ENCODE measurements around the gene SELP. TPM values are rescaled to one million over a fixed set of nuclear protein-coding genes. Genes with fewer than 3 reads are reported as not detected.

Gene SELP
- polyA plus RNA-seq, 1 donor (not counting 4 experiments of a cell fraction or from before 2014, with no cell fraction given): 0.09 TPM

- Histone ChIP-seq H3K9me1 (ENCODE audit: control insufficient read depth, extremely low read depth, insufficient read depth, low read length) (no peaks in the 10 kb centered on the region), H3K27me3 (ENCODE audit: control insufficient read depth, extremely low read depth, insufficient read depth, low read length) (peaks cover 4% of the 10 kb centered on the region), H3K36me3 (ENCODE audit: control insufficient read depth in 2 of 2, extremely low read depth in 1 of 2, insufficient read depth in 2 of 2, low read length in 2 of 2) (no peaks in the 10 kb centered on the region), H3K79me2 (ENCODE audit: control insufficient read depth, insufficient read depth, low read length) (no peaks in the 10 kb centered on the region), H3K27ac (ENCODE audit: control insufficient read depth, insufficient read depth, low read length) (no peak overlapping the region), H3K4me3 (ENCODE audit: control insufficient read depth in 2 of 3, extremely low read depth in 1 of 3, insufficient read depth in 2 of 3, low read depth in 1 of 3, low read length in 3 of 3) (no peak overlapping the region), H4K20me1 (ENCODE audit: control insufficient read depth, extremely low read depth, insufficient read depth, low read length) (no peaks in the 10 kb centered on the region), H3K4me2 (ENCODE audit: control insufficient read depth, extremely low read depth, insufficient read depth, low read depth, low read length) (no peak overlapping the region), H3K9ac (ENCODE audit: control insufficient read depth, extremely low read depth, insufficient read depth, low read length) (no peak overlapping the region), H3K9me3 (ENCODE audit: control insufficient read depth, low read depth, low read length) (no peaks in the 10 kb centered on the region), H3K4me1 (ENCODE audit: control insufficient read depth, extremely low read depth, insufficient read depth, low read length) (no peaks in the 10 kb centered on the region), H2AFZ (ENCODE audit: control insufficient read depth, low read length) (no peak overlapping the region)
- FAIRE-seq (no peak), DNase-seq (ENCODE audit: low read depth, low spot score) (no peak)
- dilution Hi-C loops (cut with MboI; ENCODE audit: extremely low pct_ligation_motif_present, low sequenced_read_pairs): no loop called here
- TF ChIP-seq, protein P1, sequence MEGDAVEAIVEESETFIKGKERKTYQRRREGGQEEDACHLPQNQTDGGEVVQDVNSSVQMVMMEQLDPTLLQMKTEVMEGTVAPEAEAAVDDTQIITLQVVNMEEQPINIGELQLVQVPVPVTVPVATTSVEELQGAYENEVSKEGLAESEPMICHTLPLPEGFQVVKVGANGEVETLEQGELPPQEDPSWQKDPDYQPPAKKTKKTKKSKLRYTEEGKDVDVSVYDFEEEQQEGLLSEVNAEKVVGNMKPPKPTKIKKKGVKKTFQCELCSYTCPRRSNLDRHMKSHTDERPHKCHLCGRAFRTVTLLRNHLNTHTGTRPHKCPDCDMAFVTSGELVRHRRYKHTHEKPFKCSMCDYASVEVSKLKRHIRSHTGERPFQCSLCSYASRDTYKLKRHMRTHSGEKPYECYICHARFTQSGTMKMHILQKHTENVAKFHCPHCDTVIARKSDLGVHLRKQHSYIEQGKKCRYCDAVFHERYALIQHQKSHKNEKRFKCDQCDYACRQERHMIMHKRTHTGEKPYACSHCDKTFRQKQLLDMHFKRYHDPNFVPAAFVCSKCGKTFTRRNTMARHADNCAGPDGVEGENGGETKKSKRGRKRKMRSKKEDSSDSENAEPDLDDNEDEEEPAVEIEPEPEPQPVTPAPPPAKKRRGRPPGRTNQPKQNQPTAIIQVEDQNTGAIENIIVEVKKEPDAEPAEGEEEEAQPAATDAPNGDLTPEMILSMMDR (optimal IDR thresholded peaks at IDR 0.05 in 1 of 3, IDR thresholded peaks at IDR 0.05 in 1 of 3, conservative IDR thresholded peaks at IDR 0.05 in 1 of 3; ENCODE audit: extremely low read depth in 1 of 3, insufficient read depth in 2 of 3, low read length in 3 of 3): no peak
- TF ChIP-seq EZH2 (IDR thresholded peaks at IDR 0.05; ENCODE audit: low read length): no peak
These were observed 9.4 kb downstream of the SELP start for GRCh38 chr1:169620565-169620964.

DNA sequence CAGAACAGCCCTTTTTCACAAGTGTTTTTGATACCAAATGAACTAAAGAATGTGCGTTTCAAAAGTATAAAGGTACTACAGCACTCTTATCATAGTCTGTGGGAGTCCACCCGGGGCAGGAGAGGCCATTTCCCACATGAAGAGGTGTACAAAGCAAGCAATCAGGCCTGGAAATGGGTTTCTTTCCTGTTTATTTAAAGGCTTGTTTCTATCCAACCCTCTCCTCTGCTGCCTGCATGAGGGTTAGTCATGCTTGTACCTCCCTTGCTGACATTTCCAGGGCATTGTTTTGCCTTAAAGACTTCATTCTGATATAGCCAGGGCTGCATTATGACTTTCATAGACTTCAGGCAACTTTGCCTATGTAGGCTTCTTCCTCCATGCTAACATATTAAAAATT is 11.6 kb downstream of the SELP start:
- Histone ChIP-seq H3K4me2 (ENCODE audit: control insufficient read depth, extremely low read depth, insufficient read depth, low read depth, low read length) (no peak overlapping the region), H3K4me1 (ENCODE audit: control insufficient read depth, extremely low read depth, insufficient read depth, low read length) (no peaks in the 10 kb centered on the region), H3K9me1 (ENCODE audit: control insufficient read depth, extremely low read depth, insufficient read depth, low read length) (no peaks in the 10 kb centered on the region), H3K9ac (ENCODE audit: control insufficient read depth, extremely low read depth, insufficient read depth, low read length) (no peak overlapping the region), H3K9me3 (ENCODE audit: control insufficient read depth, low read depth, low read length) (no peaks in the 10 kb centered on the region), H2AFZ (ENCODE audit: control insufficient read depth, low read length) (no peak overlapping the region), H3K4me3 (ENCODE audit: control insufficient read depth in 2 of 3, extremely low read depth in 1 of 3, insufficient read depth in 2 of 3, low read depth in 1 of 3, low read length in 3 of 3) (no peak overlapping the region), H4K20me1 (ENCODE audit: control insufficient read depth, extremely low read depth, insufficient read depth, low read length) (no peaks in the 10 kb centered on the region), H3K27me3 (ENCODE audit: control insufficient read depth, extremely low read depth, insufficient read depth, low read length) (peaks cover 4% of the 10 kb centered on the region), H3K27ac (ENCODE audit: control insufficient read depth, insufficient read depth, low read length) (no peak overlapping the region), H3K79me2 (ENCODE audit: control insufficient read depth, insufficient read depth, low read length) (no peaks in the 10 kb centered on the region), H3K36me3 (ENCODE audit: control insufficient read depth in 2 of 2, extremely low read depth in 1 of 2, insufficient read depth in 2 of 2, low read length in 2 of 2) (no peaks in the 10 kb centered on the region)
- DNase-seq (ENCODE audit: low read depth, low spot score): no peak
- TF ChIP-seq, protein P1 (optimal IDR thresholded peaks at IDR 0.05 in 1 of 3, IDR thresholded peaks at IDR 0.05 in 1 of 3, conservative IDR thresholded peaks at IDR 0.05 in 1 of 3; ENCODE audit: extremely low read depth in 1 of 3, insufficient read depth in 2 of 3, low read length in 3 of 3): no peak
- TF ChIP-seq EZH2 (IDR thresholded peaks at IDR 0.05; ENCODE audit: low read length): no peak
- dilution Hi-C loops (cut with MboI; ENCODE audit: extremely low pct_ligation_motif_present, low sequenced_read_pairs): no loop called here
- no peak for FAIRE-seq
